ENCODE measurements around the gene ILF3. TPM values are rescaled to one million over a fixed set of nuclear protein-coding genes. Genes with fewer than 3 reads are reported as not detected.
A peak's percentile ranks its signal among the peaks of the same experiment; 100 is the strongest.

The ILF3 gene
- total RNA-seq, 1 donor, result 136 TPM

- DNase-seq (ENCODE audit: low read depth), result no peak
- TF ChIP-seq CTCF (IDR thresholded peaks at IDR 0.05; ENCODE audit: insufficient read depth, low read depth, low read length), result no peak
- no peak overlapping the region for H3K4me3 ChIP-seq (ENCODE audit: low read depth, low read length)
Measured at GRCh38 chr19:10712754-10713153, 58.6 kb downstream of the ILF3 start.

- no peak overlapping the region for H3K4me3 ChIP-seq (ENCODE audit: low read depth, low read length)
- no peak for TF ChIP-seq CTCF (IDR thresholded peaks at IDR 0.05; ENCODE audit: insufficient read depth, low read depth, low read length)
- DNase-seq (ENCODE audit: low read depth), result no peak
Measured at GRCh38 chr19:10713317-10713716, 59.2 kb downstream of the ILF3 start.

- no peak for TF ChIP-seq CTCF (IDR thresholded peaks at IDR 0.05; ENCODE audit: insufficient read depth, low read depth, low read length)
- H3K4me3 ChIP-seq (ENCODE audit: low read depth, low read length), result peak overlapping the region; percentile 36
- DNase-seq (ENCODE audit: low read depth), result no peak
Measured at GRCh38 chr19:10717054-10717355, 62.9 kb downstream of the ILF3 start.

- peak; percentile 100 for DNase-seq (ENCODE audit: low read depth)
- TF ChIP-seq CTCF (IDR thresholded peaks at IDR 0.05; ENCODE audit: insufficient read depth, low read depth, low read length), result peak; percentile 83
- peak within 1 kb of the TSS; percentile 82 for H3K4me3 ChIP-seq (ENCODE audit: low read depth, low read length)
Measured at GRCh38 chr19:10717356-10718204, 63.4 kb downstream of the ILF3 start, which contains the start of gene DNM2. TSS of gene DNM2 (plus strand) at chr19:10718079. CDS start at chr19:10718243, 164 bp downstream.

- TF ChIP-seq CTCF (IDR thresholded peaks at IDR 0.05; ENCODE audit: insufficient read depth, low read depth, low read length), result no peak
- DNase-seq (ENCODE audit: low read depth), result peak; percentile 47
- peak overlapping the region; percentile 82 for H3K4me3 ChIP-seq (ENCODE audit: low read depth, low read length)
Measured at GRCh38 chr19:10718205-10719196, 64.4 kb downstream of the ILF3 start.

- H3K4me3 ChIP-seq (ENCODE audit: low read depth, low read length), result peak overlapping the region; percentile 82
- TF ChIP-seq CTCF (IDR thresholded peaks at IDR 0.05; ENCODE audit: insufficient read depth, low read depth, low read length), result no peak
- DNase-seq (ENCODE audit: low read depth), result no peak
Measured at GRCh38 chr19:10719466-10719961, 65.4 kb downstream of the ILF3 start.
